ENCODE data around the gene CYFIP2. TPM values are rescaled to one million over a fixed set of nuclear protein-coding genes. Genes with fewer than 3 reads are reported as not detected.

Gene CYFIP2
- total RNA-seq, 1 donor from 2014 or later = 471 TPM

DNA sequence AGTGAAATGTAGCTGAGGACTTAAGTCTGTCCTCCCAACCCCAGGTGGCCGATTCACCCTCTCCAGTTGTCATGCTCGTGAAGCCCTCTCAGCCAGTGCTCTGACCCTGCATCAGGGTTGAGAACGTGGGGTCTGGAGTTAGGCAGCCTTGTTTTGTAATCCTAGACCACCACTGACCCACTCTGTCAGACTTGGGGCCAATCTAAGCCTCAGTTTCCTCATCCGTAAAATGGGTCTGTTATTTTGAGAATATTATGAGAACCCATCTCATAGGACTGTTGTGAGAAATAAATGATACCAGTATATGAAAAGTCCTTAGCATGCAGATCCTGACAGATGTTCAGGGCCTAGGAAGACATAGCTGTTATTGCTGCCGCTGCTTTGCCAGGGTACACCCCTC is 37.1 kb downstream of the CYFIP2 start:
- no peak for DNase-seq
- H3K4me3 Mint-ChIP-seq = no peak overlapping the region
- no peak for ATAC-seq (ENCODE audit: low read depth)
- intact Hi-C loops (cut with micrococcal nuclease) = no loop called here
- ChIA-PET POLR2A (interaction anchor here (1.3 kb wide), 1 partner anchor 8 kb away, joined by 4 read pairs; no protein-coding TSS in a partner anchor), CTCF (interaction anchor here (0.8 to 2.0 kb wide), 4 partner anchors 9 to 155 kb away, joined by 3 to 8 read pairs (median 6); no protein-coding TSS in a partner anchor)
- H3K27me3 Mint-ChIP-seq = no peaks in the 10 kb centered on the region
- peaks cover 93% of the 10 kb centered on the region for H3K36me3 Mint-ChIP-seq (ENCODE audit: low read depth)
- no peak for TF ChIP-seq CTCF (IDR thresholded peaks at IDR 0.05)
- peaks cover 23% of the 10 kb centered on the region for H3K4me1 Mint-ChIP-seq
- H3K9me3 Mint-ChIP-seq = no peaks in the 10 kb centered on the region
- H3K27ac Mint-ChIP-seq = no peak overlapping the region

DNA sequence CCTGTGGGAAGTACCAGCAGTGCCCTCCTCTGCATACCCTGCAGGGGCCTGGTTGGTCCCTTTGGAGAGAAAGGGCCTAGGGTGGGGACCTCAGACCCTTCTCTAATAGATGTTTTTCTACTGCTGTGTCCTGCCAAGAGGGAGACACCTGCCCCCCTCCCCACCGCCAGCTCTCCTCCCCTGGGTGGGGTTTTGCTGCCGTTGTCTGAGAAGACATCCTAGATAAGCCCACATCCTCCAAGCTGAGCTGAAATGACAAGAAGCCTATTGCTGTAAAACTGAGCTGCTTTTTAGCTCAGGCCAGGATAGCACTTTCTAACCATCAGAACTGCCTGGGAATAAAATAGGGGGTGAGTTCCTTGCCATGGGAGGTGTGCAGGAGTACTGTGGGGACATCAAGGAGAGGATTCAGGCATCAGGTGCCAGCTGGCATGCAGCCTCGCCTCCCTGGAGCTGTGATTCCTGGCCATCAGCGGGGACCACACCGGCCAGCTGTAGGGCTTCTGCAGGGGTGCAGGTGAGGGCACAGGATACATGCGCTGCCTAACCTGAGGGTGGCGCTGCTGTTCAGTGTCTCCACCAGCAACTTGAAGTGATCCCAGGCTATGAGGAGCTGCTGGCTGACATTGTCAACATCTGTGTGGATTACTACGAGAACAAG is 37.9 kb downstream of the CYFIP2 start:
- ChIA-PET CTCF (interaction anchor here (0.8 to 2.0 kb wide), 3 partner anchors 10 to 155 kb away, joined by 3 to 7 read pairs (median 5); no protein-coding TSS in a partner anchor), POLR2A (interaction anchor here (1.3 kb wide), 1 partner anchor 9 kb away, joined by 4 read pairs; no protein-coding TSS in a partner anchor)
- H3K27ac Mint-ChIP-seq = peak overlapping the region; percentile 46
- H3K36me3 Mint-ChIP-seq (ENCODE audit: low read depth) = peaks cover 93% of the 10 kb centered on the region
- H3K4me3 Mint-ChIP-seq = no peak overlapping the region
- no peak for TF ChIP-seq CTCF (IDR thresholded peaks at IDR 0.05)
- H3K27me3 Mint-ChIP-seq = no peaks in the 10 kb centered on the region
- ATAC-seq (ENCODE audit: low read depth) (no peak), DNase-seq (no peak)
- intact Hi-C loops (cut with micrococcal nuclease) = no loop called here
- no peaks in the 10 kb centered on the region for H3K9me3 Mint-ChIP-seq
- peaks cover 31% of the 10 kb centered on the region for H3K4me1 Mint-ChIP-seq

- H3K4me1 Mint-ChIP-seq = peaks cover 47% of the 10 kb centered on the region
- POLR2A ChIA-PET = interaction anchor here (1.4 to 5.4 kb wide), 4 partner anchors 23 to 42 kb away, joined by 5 to 70 read pairs (median 20); no protein-coding TSS in a partner anchor
- no peak for TF ChIP-seq CTCF (IDR thresholded peaks at IDR 0.05)
- no peaks in the 10 kb centered on the region for H3K27me3 Mint-ChIP-seq
- ATAC-seq (ENCODE audit: low read depth) (no peak), DNase-seq (no peak)
- H3K36me3 Mint-ChIP-seq (ENCODE audit: low read depth) = peaks cover 94% of the 10 kb centered on the region
- H3K4me3 Mint-ChIP-seq = no peak overlapping the region
- intact Hi-C loops (cut with micrococcal nuclease) = no loop called here
- no peaks in the 10 kb centered on the region for H3K9me3 Mint-ChIP-seq
- peak overlapping the region; percentile 89 for H3K27ac Mint-ChIP-seq
- CTCF ChIA-PET = interaction anchor here (3.9 to 7.4 kb wide), 2 partner anchors 54 to 157 kb away, joined by 24 to 176 read pairs; no protein-coding TSS in a partner anchor
These were observed 40.2 kb downstream of the CYFIP2 start for GRCh38 chr5:157306081-157306480.

DNA sequence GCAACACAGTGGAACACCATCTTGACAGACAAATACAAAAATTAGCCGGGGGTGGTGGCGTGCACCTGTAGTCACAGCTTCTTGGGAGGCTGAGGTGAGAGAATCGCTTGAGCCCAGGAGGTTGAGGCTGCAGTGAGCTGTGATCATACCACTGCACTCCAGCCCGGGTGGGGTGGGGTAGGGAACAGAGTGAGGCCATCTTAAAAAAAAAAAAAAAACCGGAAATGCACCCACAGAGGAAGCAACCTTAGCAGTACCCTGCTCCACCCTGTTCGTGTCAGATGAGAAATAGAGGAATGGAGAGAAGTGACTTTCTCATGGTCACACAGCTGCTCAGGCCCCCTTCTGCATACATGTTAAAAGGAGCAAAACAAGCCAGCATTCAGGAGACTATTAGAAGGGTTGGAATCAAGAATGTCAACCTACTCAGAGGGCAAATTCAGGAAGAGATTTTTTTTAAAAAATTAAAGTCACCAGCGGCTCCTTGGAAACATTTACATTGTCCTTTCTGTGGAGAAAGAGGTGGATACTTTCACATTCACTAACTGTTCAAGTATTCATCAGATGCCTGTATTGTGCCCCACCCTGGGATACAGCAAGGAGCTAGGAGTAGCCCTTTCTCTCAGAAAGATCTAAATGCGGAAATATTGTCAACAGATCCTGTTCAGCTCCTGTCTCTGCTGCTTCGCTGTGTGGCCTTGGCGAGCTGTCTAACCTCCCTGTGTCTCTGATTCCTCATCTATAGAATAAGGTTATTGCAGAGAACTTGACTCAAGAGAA is 41.0 kb downstream of the CYFIP2 start:
- TF ChIP-seq CTCF (IDR thresholded peaks at IDR 0.05) = no peak
- H3K4me1 Mint-ChIP-seq = peaks cover 47% of the 10 kb centered on the region
- CTCF ChIA-PET = interaction anchor here (0.8 to 7.4 kb wide), 6 partner anchors 16 to 158 kb away, joined by 3 to 176 read pairs (median 3); no protein-coding TSS in a partner anchor
- peaks cover 96% of the 10 kb centered on the region for H3K36me3 Mint-ChIP-seq (ENCODE audit: low read depth)
- no peak for DNase-seq
- peak overlapping the region; percentile 89 for H3K27ac Mint-ChIP-seq
- ATAC-seq (ENCODE audit: low read depth) = peak; percentile 67
- H3K4me3 Mint-ChIP-seq = peak overlapping the region; percentile 65
- no peaks in the 10 kb centered on the region for H3K27me3 Mint-ChIP-seq
- H3K9me3 Mint-ChIP-seq = no peaks in the 10 kb centered on the region
- POLR2A ChIA-PET = interaction anchor here (1.4 to 5.4 kb wide), 6 partner anchors 23 to 164 kb away, joined by 5 to 70 read pairs (median 19); partner anchors contain the start of gene MED7
- intact Hi-C loops (cut with micrococcal nuclease) = no loop called here
